HepG2 (cell line): ENCODE data around the gene KATNAL2. TPM values are rescaled to one million over a fixed set of nuclear protein-coding genes. Genes with fewer than 3 reads are reported as not detected.

Experiments used
- ADNP ChIP-seq: sonication (generic); formaldehyde crosslinking; IDR thresholded peaks from 2 replicates; pipeline ENCODE4 v1.4.0; 2020; ENCODE audit warnings: missing genetic modification reagents
- EP300 ChIP-seq, 3 experiments: sonication (generic) in 1 of 3; formaldehyde crosslinking in 1 of 3; IDR thresholded peaks; 2 replicates each; pipeline versions ENCODE4 v1.5.1 to v1.6.1; 2011 to 2020; ENCODE audit warnings: low read depth in 2 of 3, low read length in 2 of 3, borderline replicate concordance in 1 of 3, improper control_type of control experiment in 1 of 3, mild to moderate bottlenecking in 1 of 3, missing genetic modification reagents in 1 of 3, moderate library complexity in 1 of 3
- FOXA1 ChIP-seq, 2 experiments: fragments of 450-650 bp in 1 of 2; sonication (generic) in 1 of 2; formaldehyde crosslinking in 1 of 2; IDR thresholded peaks; 2 replicates each; pipeline versions ENCODE4 v1.4.0 to v1.6.1; 2016 to 2020; ENCODE audit warnings: missing genetic modification reagents in 1 of 2
- FOXA3 ChIP-seq: IDR thresholded peaks from 2 replicates; pipeline ENCODE4 v1.6.1; 2016; ENCODE audit warnings: missing genetic modification reagents, missing compliant biosample characterization
- KDM6A ChIP-seq: IDR thresholded peaks from 2 replicates; pipeline ENCODE4 v1.6.1; 2016; ENCODE audit warnings: low read depth
- NFIC ChIP-seq: IDR thresholded peaks from 2 replicates; pipeline ENCODE4 v1.6.1; 2012; ENCODE audit warnings: mild to moderate bottlenecking, low read length, inconsistent platforms
- ZNF33A ChIP-seq: sonication (generic); formaldehyde crosslinking; IDR thresholded peaks from 2 replicates; pipeline ENCODE4 v1.5.1; 2020; ENCODE audit warnings: missing genetic modification reagents, mild to moderate bottlenecking, moderate library complexity, borderline replicate concordance
- ZNF670 ChIP-seq: sonication (generic); formaldehyde crosslinking; IDR thresholded peaks from 2 replicates; pipeline ENCODE4 v1.8.0; 2022; ENCODE audit warnings: mild to moderate bottlenecking, missing genetic modification reagents, borderline replicate concordance
- polyA plus RNA-seq, 8 experiments: library from polyadenylated mRNA; depleted of rRNA in 3 of 8; stranded (reverse) in 7 of 8; unstranded in 1 of 8; fragments of >200 nt; fragmentation: Illumina TruSeq in 4 of 8; extraction: Trizol in 4 of 8; gene quantifications; 2 replicates each; pipeline versions ENCODE4 v1.2.1 to v1.2.3, GENCODE V29; 2011 to 2016; ENCODE audit warnings: low read depth in 4 of 8, missing spikeins in 1 of 8, mixed read lengths in 1 of 8; ENCODE audit not compliant: insufficient read depth in 1 of 8
- total RNA-seq, 5 experiments: library from RNA; depleted of rRNA; stranded (reverse); fragments of >200 nt; fragmentation: Illumina TruSeq; extraction: Trizol; gene quantifications; 2 replicates each; pipeline ENCODE4 v1.2.3, GENCODE V29; 2016; ENCODE audit warnings: low read depth in 1 of 5
- TF ChIP-seq, protein P1 (sequence below): IDR thresholded peaks from 2 replicates; pipeline ENCODE4 v1.6.1; 2016; ENCODE audit warnings: mild to moderate bottlenecking
- TF ChIP-seq, protein P2 (sequence below): sonication (generic); formaldehyde crosslinking; IDR thresholded peaks from 2 replicates; pipeline ENCODE4 v1.4.0; 2020; ENCODE audit warnings: missing genetic modification reagents, mild to moderate bottlenecking, borderline replicate concordance
- TF ChIP-seq, protein P3 (sequence below): sonication (generic); formaldehyde crosslinking; IDR thresholded peaks from 2 replicates; pipeline ENCODE4 v1.5.0; 2020; ENCODE audit warnings: missing genetic modification reagents
- TF ChIP-seq, protein P4 (sequence below): sonication (generic); formaldehyde crosslinking; conservative IDR thresholded peaks from 2 replicates; pipeline ENCODE4 v1.4.0; 2020; ENCODE audit warnings: mild to moderate bottlenecking, missing genetic modification reagents, moderate library complexity
- TF ChIP-seq, protein P5 (sequence below): sonication (generic); formaldehyde crosslinking; IDR thresholded peaks from 2 replicates; pipeline ENCODE4 v1.4.0; 2020; ENCODE audit warnings: missing genetic modification reagents
- TF ChIP-seq, protein P6 (sequence below): sonication (generic); formaldehyde crosslinking; IDR thresholded peaks from 2 replicates; pipeline ENCODE4 v1.9.0; 2021; ENCODE audit warnings: missing genetic modification reagents, borderline replicate concordance
- TF ChIP-seq, protein P7 (sequence below): IDR thresholded peaks from 2 replicates; pipeline ENCODE4 v1.6.1; 2016

The KATNAL2 gene
- total and polyA plus RNA-seq, 2 of the 13 experiments (the other 11 are each of a cell fraction or from before 2014, with no cell fraction given), result not detected

DNA sequence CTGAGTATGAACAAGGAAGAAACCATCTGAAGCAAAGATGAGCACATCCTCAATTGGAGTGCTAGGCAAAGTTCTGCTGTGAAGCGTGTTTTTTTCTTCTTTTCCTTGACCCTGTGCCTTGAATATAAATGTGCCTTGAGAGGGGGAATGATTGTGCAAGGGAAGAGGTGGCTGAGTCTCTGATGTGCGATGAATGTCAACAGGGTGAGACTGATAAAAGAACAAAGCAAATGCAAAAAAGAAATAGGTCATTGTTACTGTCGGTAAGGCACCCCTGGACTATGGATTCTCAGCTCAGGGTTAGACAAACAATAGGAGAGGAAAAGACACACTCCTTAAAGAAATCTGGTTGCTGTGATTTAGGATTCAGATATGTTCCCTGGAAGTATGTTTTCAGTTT lies 178.4 kb downstream of the KATNAL2 start (continued):
- TF ChIP-seq EP300 (IDR thresholded peaks at IDR 0.05; ENCODE audit: low read depth in 2 of 2, low read length in 2 of 2) (peak; percentile 43 to 89; a peak in 2 of 4 replicates), EP300 (CRISPR knock-in tag; IDR thresholded peaks at IDR 0.05; ENCODE audit: borderline replicate concordance) (peak; percentile 84; the same call in 1 of the 2 replicates), NFIC (peak; percentile 51; the same call in 1 of the 2 replicates), ZNF33A (peak; percentile 35; the same call in 1 of the 2 replicates), FOXA1 (IDR thresholded peaks at IDR 0.05) (peak; percentile 24; the same call in 1 of the 2 replicates), FOXA1 (CRISPR knock-in tag; IDR thresholded peaks at IDR 0.05) (peak; percentile 93), FOXA3 (CRISPR knock-in tag) (peak; percentile 91), KDM6A (CRISPR knock-in tag) (0 out of 2 replicates have a peak, but pooled peaks have one; percentile 37), ADNP (CRISPR knock-in tag) (no peak), ZNF670 (CRISPR knock-in tag) (no peak)
- TF ChIP-seq, protein P1, sequence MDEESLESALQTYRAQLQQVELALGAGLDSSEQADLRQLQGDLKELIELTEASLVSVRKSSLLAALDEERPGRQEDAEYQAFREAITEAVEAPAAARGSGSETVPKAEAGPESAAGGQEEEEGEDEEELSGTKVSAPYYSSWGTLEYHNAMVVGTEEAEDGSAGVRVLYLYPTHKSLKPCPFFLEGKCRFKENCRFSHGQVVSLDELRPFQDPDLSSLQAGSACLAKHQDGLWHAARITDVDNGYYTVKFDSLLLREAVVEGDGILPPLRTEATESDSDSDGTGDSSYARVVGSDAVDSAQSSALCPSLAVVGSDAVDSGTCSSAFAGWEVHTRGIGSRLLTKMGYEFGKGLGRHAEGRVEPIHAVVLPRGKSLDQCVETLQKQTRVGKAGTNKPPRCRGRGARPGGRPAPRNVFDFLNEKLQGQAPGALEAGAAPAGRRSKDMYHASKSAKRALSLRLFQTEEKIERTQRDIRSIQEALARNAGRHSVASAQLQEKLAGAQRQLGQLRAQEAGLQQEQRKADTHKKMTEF (CRISPR knock-in tag), result peak; percentile 54; the same call in 1 of the 2 replicates
- TF ChIP-seq, protein P2, sequence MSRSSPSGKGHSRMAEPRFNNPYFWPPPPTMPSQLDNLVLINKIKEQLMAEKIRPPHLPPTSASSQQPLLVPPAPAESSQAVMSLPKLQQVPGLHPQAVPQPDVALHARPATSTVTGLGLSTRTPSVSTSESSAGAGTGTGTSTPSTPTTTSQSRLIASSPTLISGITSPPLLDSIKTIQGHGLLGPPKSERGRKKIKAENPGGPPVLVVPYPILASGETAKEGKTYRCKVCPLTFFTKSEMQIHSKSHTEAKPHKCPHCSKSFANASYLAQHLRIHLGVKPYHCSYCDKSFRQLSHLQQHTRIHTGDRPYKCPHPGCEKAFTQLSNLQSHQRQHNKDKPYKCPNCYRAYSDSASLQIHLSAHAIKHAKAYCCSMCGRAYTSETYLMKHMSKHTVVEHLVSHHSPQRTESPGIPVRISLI, result peak; percentile 89
- TF ChIP-seq, protein P3, sequence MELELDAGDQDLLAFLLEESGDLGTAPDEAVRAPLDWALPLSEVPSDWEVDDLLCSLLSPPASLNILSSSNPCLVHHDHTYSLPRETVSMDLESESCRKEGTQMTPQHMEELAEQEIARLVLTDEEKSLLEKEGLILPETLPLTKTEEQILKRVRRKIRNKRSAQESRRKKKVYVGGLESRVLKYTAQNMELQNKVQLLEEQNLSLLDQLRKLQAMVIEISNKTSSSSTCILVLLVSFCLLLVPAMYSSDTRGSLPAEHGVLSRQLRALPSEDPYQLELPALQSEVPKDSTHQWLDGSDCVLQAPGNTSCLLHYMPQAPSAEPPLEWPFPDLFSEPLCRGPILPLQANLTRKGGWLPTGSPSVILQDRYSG, result no peak
- TF ChIP-seq, protein P4, sequence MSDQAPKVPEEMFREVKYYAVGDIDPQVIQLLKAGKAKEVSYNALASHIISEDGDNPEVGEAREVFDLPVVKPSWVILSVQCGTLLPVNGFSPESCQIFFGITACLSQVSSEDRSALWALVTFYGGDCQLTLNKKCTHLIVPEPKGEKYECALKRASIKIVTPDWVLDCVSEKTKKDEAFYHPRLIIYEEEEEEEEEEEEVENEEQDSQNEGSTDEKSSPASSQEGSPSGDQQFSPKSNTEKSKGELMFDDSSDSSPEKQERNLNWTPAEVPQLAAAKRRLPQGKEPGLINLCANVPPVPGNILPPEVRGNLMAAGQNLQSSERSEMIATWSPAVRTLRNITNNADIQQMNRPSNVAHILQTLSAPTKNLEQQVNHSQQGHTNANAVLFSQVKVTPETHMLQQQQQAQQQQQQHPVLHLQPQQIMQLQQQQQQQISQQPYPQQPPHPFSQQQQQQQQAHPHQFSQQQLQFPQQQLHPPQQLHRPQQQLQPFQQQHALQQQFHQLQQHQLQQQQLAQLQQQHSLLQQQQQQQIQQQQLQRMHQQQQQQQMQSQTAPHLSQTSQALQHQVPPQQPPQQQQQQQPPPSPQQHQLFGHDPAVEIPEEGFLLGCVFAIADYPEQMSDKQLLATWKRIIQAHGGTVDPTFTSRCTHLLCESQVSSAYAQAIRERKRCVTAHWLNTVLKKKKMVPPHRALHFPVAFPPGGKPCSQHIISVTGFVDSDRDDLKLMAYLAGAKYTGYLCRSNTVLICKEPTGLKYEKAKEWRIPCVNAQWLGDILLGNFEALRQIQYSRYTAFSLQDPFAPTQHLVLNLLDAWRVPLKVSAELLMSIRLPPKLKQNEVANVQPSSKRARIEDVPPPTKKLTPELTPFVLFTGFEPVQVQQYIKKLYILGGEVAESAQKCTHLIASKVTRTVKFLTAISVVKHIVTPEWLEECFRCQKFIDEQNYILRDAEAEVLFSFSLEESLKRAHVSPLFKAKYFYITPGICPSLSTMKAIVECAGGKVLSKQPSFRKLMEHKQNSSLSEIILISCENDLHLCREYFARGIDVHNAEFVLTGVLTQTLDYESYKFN (CRISPR knock-in tag), result peak; percentile 81
- TF ChIP-seq, protein P5, sequence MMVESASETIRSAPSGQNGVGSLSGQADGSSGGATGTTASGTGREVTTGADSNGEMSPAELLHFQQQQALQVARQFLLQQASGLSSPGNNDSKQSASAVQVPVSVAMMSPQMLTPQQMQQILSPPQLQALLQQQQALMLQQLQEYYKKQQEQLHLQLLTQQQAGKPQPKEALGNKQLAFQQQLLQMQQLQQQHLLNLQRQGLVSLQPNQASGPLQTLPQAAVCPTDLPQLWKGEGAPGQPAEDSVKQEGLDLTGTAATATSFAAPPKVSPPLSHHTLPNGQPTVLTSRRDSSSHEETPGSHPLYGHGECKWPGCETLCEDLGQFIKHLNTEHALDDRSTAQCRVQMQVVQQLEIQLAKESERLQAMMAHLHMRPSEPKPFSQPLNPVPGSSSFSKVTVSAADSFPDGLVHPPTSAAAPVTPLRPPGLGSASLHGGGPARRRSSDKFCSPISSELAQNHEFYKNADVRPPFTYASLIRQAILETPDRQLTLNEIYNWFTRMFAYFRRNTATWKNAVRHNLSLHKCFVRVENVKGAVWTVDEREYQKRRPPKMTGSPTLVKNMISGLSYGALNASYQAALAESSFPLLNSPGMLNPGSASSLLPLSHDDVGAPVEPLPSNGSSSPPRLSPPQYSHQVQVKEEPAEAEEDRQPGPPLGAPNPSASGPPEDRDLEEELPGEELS (CRISPR knock-in tag), result peak; percentile 66
- TF ChIP-seq, protein P6, sequence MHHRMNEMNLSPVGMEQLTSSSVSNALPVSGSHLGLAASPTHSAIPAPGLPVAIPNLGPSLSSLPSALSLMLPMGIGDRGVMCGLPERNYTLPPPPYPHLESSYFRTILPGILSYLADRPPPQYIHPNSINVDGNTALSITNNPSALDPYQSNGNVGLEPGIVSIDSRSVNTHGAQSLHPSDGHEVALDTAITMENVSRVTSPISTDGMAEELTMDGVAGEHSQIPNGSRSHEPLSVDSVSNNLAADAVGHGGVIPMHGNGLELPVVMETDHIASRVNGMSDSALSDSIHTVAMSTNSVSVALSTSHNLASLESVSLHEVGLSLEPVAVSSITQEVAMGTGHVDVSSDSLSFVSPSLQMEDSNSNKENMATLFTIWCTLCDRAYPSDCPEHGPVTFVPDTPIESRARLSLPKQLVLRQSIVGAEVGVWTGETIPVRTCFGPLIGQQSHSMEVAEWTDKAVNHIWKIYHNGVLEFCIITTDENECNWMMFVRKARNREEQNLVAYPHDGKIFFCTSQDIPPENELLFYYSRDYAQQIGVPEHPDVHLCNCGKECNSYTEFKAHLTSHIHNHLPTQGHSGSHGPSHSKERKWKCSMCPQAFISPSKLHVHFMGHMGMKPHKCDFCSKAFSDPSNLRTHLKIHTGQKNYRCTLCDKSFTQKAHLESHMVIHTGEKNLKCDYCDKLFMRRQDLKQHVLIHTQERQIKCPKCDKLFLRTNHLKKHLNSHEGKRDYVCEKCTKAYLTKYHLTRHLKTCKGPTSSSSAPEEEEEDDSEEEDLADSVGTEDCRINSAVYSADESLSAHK (CRISPR knock-in tag), result no peak
- TF ChIP-seq, protein P7, sequence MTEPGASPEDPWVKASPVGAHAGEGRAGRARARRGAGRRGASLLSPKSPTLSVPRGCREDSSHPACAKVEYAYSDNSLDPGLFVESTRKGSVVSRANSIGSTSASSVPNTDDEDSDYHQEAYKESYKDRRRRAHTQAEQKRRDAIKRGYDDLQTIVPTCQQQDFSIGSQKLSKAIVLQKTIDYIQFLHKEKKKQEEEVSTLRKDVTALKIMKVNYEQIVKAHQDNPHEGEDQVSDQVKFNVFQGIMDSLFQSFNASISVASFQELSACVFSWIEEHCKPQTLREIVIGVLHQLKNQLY, result peak; percentile 20; the same call in 1 of the 2 replicates
